Chondrocyte (in vitro differentiated cells): Measurements from ENCODE around the gene ART1. TPM values are rescaled to one million over a fixed set of nuclear protein-coding genes. Genes with fewer than 3 reads are reported as not detected.

Source experiments
- DNase-seq: peaks from one replicate; pipeline ENCODE4 v3.0.0; 2021; ENCODE audit warnings: mixed read lengths, low spot score
- H3K27ac Mint-ChIP-seq: one replicate; pipeline ENCODE4 v1.8.0; 2021; ENCODE audit warnings: mild to moderate bottlenecking, moderate library complexity, mixed read lengths; ENCODE audit not compliant: unreplicated experiment
- H3K27me3 Mint-ChIP-seq: 2 replicates; pipeline ENCODE4 v1.8.0; 2021; ENCODE audit warnings: low read depth, mixed read lengths
- H3K36me3 Mint-ChIP-seq: 2 replicates; pipeline ENCODE4 v1.8.0; 2021; ENCODE audit warnings: low read depth, mixed read lengths
- H3K4me1 Mint-ChIP-seq: 2 replicates; pipeline ENCODE4 v1.8.0; 2021; ENCODE audit warnings: low read depth, mild to moderate bottlenecking, mixed read lengths
- H3K4me3 Mint-ChIP-seq: one replicate; pipeline ENCODE4 v1.8.0; 2021; ENCODE audit warnings: mild to moderate bottlenecking, moderate library complexity, mixed read lengths; ENCODE audit not compliant: unreplicated experiment
- H3K9me3 Mint-ChIP-seq: 2 replicates; pipeline ENCODE4 v1.8.0; 2021; ENCODE audit warnings: low read depth, mixed read lengths
- total RNA-seq: library from RNA; stranded (reverse); gene quantifications from 3 replicates; pipeline ENCODE4 v1.2.1, GENCODE V29; 2021
- TF ChIP-seq, protein P1 (sequence below): fragments of 200-600 bp; sonication (generic); IDR thresholded peaks from 2 replicates; pipeline ENCODE4 v1.5.0; 2021; ENCODE audit warnings: antibody characterized with exemption, mild to moderate bottlenecking, moderate library complexity

ART1 gene
- total RNA-seq, 1 donor from 2014 or later: not detected

DNA sequence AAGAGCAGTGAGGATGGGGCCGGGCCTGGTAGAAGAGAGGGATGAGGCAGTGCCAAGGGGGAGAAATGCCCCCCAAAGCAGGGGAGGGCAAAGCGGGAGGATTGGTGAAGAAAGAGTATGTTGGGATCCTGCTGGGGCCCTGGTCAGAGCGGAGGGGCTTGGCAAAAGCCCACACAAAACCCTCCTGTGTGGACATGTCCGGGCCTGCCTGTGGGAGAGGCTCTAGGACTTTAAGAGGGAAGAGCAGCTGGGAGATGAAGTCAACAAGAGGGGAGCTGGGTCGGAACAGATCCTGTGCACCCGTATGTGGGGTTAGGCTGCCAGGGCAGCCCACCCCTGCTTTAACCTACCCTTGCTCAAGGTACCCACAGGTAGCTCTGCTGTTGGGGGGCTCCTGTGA, 28.9 kb upstream of the ART1 start:
- no peak overlapping the region for H3K4me3 Mint-ChIP-seq
- H3K27me3 Mint-ChIP-seq: no peaks in the 10 kb centered on the region
- peak; percentile 59 for DNase-seq
- H3K9me3 Mint-ChIP-seq: peaks cover 4% of the 10 kb centered on the region
- no peaks in the 10 kb centered on the region for H3K36me3 Mint-ChIP-seq
- peaks cover 9% of the 10 kb centered on the region for H3K4me1 Mint-ChIP-seq
- TF ChIP-seq, protein P1, sequence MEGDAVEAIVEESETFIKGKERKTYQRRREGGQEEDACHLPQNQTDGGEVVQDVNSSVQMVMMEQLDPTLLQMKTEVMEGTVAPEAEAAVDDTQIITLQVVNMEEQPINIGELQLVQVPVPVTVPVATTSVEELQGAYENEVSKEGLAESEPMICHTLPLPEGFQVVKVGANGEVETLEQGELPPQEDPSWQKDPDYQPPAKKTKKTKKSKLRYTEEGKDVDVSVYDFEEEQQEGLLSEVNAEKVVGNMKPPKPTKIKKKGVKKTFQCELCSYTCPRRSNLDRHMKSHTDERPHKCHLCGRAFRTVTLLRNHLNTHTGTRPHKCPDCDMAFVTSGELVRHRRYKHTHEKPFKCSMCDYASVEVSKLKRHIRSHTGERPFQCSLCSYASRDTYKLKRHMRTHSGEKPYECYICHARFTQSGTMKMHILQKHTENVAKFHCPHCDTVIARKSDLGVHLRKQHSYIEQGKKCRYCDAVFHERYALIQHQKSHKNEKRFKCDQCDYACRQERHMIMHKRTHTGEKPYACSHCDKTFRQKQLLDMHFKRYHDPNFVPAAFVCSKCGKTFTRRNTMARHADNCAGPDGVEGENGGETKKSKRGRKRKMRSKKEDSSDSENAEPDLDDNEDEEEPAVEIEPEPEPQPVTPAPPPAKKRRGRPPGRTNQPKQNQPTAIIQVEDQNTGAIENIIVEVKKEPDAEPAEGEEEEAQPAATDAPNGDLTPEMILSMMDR: no peak
- no peak overlapping the region for H3K27ac Mint-ChIP-seq

DNA sequence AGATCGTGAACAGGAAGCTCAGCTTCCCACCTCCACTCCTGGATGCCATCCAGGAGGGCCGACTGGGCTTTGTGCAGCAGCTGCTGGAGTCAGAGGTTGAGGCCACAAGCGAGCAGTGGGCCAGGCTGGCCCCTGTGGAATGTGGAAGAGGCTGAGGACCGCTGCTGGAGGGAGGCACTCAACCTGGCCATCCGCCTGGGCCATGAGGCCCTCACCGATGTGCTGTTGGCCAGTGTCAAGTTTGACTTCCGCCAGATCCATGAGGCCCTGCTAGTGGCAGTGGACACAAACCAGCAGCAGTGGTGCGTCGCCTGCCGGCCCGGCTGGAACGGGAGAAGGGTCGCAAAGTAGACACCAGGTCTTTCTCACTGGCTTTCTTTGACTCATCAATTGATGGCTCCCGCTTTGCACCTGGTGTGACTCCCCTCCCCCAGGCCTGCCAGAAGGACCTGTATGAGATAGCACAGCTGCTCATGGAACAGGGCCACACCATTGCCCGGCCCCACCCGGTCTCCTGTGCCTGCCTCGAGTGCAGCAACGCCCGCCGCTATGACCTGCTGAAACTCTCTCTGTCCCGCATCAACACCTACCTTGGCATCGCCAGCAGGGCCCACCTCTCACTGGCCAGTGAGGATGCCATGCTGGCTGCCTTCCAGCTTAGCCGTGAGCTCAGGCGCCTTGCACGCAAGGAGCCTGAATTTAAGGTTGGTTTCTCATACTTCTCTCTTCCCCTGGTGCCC, 28.0 kb upstream of the ART1 start:
- Mint-ChIP-seq H3K4me3 (no peak overlapping the region), H3K36me3 (no peaks in the 10 kb centered on the region), H3K4me1 (peaks cover 9% of the 10 kb centered on the region), H3K9me3 (peaks cover 3% of the 10 kb centered on the region), H3K27me3 (no peaks in the 10 kb centered on the region), H3K27ac (no peak overlapping the region)
- DNase-seq: peak; percentile 85
- TF ChIP-seq, protein P1: no peak

DNA sequence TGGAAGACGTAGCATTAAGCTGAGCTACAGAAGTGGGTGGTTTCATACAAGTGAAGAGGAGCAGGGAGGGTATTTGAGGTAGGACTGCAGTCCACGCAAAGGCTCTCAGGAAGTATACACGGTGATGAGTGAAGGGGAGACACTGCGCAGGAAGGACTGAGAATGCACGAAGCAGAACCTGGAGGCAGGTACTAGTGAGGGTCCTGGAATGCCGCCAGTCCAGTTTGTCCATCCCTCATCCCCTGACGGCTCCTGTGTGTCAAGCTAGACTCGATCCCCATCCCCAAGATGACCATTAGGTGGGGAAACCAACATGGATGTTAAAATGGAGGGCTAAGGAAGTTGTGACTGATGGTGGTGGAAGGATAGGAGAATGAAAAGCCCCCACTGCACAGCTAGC, 26.9 kb upstream of the ART1 start:
- no peaks in the 10 kb centered on the region for H3K9me3 Mint-ChIP-seq
- H3K27ac Mint-ChIP-seq: no peak overlapping the region
- peaks cover 9% of the 10 kb centered on the region for H3K4me1 Mint-ChIP-seq
- no peaks in the 10 kb centered on the region for H3K36me3 Mint-ChIP-seq
- no peaks in the 10 kb centered on the region for H3K27me3 Mint-ChIP-seq
- no peak overlapping the region for H3K4me3 Mint-ChIP-seq
- TF ChIP-seq, protein P1: no peak
- DNase-seq: peak; percentile 42

DNA sequence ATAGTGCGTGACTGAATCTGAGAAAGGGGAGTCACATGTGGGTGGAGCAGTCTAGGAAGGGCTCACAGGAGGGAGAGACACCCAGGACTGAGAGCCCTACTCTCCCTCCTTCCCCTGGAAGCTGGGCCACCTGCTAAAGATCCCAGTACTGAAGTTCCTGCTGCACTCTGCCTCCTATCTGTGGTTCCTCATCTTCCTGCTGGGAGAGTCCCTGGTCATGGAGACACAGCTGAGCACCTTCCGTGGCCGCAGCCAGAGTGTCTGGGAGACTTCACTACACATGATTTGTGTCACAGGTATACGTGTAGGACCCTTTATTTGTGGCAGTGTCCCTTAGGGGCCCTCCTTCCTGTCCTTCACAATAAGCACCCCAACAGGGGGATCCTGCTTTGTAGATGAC, 22.4 kb upstream of the ART1 start:
- Mint-ChIP-seq H3K4me3 (no peak overlapping the region), H3K27me3 (no peaks in the 10 kb centered on the region), H3K9me3 (no peaks in the 10 kb centered on the region), H3K36me3 (no peaks in the 10 kb centered on the region), H3K27ac (no peak overlapping the region), H3K4me1 (peaks cover 8% of the 10 kb centered on the region)
- DNase-seq: peak; percentile 41
- TF ChIP-seq, protein P1: no peak

DNA sequence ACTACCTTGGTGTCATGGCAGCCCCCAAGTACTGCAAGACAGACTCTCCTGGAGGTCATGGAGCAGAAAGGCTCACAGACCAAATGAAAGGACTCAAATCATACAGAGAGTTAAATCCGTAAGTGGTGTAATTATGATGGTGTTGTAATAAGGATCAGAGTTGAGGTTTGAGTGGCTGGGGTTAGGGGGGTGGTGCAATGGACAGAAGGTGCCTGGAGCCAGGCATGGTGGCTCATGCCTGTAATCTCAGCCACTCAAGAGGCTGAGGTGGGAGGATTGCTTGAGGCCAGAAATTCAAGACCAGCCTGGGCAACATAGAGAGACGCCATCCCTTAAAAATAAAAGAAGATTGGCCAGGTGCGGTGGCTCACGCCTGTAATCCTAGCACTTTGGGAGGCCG, 21.8 kb upstream of the ART1 start:
- no peak overlapping the region for H3K4me3 Mint-ChIP-seq
- DNase-seq: peak; percentile 17
- H3K27me3 Mint-ChIP-seq: no peaks in the 10 kb centered on the region
- no peaks in the 10 kb centered on the region for H3K36me3 Mint-ChIP-seq
- peaks cover 8% of the 10 kb centered on the region for H3K4me1 Mint-ChIP-seq
- no peak overlapping the region for H3K27ac Mint-ChIP-seq
- no peaks in the 10 kb centered on the region for H3K9me3 Mint-ChIP-seq
- TF ChIP-seq, protein P1: no peak
